H1 (cell line): ENCODE data around the gene LRRC2. TPM values are rescaled to one million over a fixed set of nuclear protein-coding genes. Genes with fewer than 3 reads are reported as not detected.

Experiments used
- FOSL1 ChIP-seq: IDR thresholded peaks from 2 replicates; pipeline ENCODE4 v1.6.1; 2011; ENCODE audit warnings: mild to moderate bottlenecking, low read depth, low read length, moderate library complexity; ENCODE audit not compliant: insufficient read depth
- GABPA ChIP-seq: IDR thresholded peaks from 2 replicates; pipeline ENCODE4 v1.6.1; 2011; ENCODE audit warnings: mild to moderate bottlenecking, low read length, moderate library complexity, borderline replicate concordance; ENCODE audit not compliant: insufficient read depth
- RBBP5 ChIP-seq: IDR thresholded peaks from 2 replicates; pipeline ENCODE4 v1.7.1; 2012; ENCODE audit warnings: low read depth, mild to moderate bottlenecking, inconsistent platforms, low read length, moderate library complexity, borderline replicate concordance
- USF2 ChIP-seq: IDR thresholded peaks from 2 replicates; pipeline ENCODE4 v1.6.1; 2011; ENCODE audit warnings: low read length, improper control_type of control experiment
- YY1 ChIP-seq: IDR thresholded peaks from 2 replicates; pipeline ENCODE4 v1.6.1; 2011; ENCODE audit warnings: low read depth, mild to moderate bottlenecking, low read length
- polyA plus RNA-seq, 7 experiments: library from polyadenylated mRNA; depleted of rRNA in 3 of 7; stranded (reverse) in 5 of 7; unstranded in 2 of 7; fragments of >200 nt in 5 of 7; fragments of 200-250 nt in 2 of 7; gene quantifications; 1 replicate in 5 of 7; 2 replicates in 1 of 7; 4 replicates in 1 of 7; pipeline versions ENCODE4 v1.2.1 to v1.2.3, GENCODE V29; 2011 to 2013; ENCODE audit warnings: missing spikeins in 2 of 7, mixed read lengths in 2 of 7
- total RNA-seq: library from RNA; stranded (reverse); fragmentation: NEBNext Ultra II Directional; extraction: Animal tissue kit (Norgen Biotek cat#: 25700); gene quantifications from 2 replicates; pipeline ENCODE4 v1.2.1, GENCODE V29; 2021
- TF ChIP-seq, protein P1 (sequence below): fragments of 300-600 bp; sonication (generic); IDR thresholded peaks from 2 replicates; pipeline ENCODE4 v1.7.1; 2012; ENCODE audit warnings: low read length, moderate library complexity, mild to moderate bottlenecking, inconsistent platforms; ENCODE audit not compliant: insufficient replicate concordance

The LRRC2 gene
- total and polyA plus RNA-seq, 2 of the 8 experiments (the other 6 are each of a cell fraction or from before 2014, with no cell fraction given) = 1.4 to 6.4 TPM

DNA sequence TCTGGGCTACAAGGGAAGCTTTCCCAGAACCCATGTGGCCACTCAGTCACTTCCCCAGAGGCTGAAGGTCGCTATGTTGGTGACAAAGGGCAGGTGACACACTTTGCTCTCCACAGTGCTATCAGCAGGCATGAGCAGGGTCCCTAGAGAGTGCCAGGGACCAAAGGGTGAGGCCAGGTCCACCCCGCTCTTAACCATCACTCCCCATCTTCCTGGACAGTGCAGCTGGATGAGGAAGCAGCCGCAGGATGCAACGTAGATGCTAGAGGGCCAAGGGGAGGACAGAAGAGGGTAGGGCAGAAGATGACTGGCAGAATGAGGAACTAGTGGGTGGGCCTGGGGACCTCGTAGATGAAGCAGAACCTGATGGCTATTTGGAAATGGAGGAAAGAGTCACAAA is 87.8 kb downstream of the LRRC2 start (continued):
- TF ChIP-seq YY1 (no peak), FOSL1 (no peak), GABPA (no peak), USF2 (no peak), RBBP5 (no peak)
- TF ChIP-seq, protein P1, sequence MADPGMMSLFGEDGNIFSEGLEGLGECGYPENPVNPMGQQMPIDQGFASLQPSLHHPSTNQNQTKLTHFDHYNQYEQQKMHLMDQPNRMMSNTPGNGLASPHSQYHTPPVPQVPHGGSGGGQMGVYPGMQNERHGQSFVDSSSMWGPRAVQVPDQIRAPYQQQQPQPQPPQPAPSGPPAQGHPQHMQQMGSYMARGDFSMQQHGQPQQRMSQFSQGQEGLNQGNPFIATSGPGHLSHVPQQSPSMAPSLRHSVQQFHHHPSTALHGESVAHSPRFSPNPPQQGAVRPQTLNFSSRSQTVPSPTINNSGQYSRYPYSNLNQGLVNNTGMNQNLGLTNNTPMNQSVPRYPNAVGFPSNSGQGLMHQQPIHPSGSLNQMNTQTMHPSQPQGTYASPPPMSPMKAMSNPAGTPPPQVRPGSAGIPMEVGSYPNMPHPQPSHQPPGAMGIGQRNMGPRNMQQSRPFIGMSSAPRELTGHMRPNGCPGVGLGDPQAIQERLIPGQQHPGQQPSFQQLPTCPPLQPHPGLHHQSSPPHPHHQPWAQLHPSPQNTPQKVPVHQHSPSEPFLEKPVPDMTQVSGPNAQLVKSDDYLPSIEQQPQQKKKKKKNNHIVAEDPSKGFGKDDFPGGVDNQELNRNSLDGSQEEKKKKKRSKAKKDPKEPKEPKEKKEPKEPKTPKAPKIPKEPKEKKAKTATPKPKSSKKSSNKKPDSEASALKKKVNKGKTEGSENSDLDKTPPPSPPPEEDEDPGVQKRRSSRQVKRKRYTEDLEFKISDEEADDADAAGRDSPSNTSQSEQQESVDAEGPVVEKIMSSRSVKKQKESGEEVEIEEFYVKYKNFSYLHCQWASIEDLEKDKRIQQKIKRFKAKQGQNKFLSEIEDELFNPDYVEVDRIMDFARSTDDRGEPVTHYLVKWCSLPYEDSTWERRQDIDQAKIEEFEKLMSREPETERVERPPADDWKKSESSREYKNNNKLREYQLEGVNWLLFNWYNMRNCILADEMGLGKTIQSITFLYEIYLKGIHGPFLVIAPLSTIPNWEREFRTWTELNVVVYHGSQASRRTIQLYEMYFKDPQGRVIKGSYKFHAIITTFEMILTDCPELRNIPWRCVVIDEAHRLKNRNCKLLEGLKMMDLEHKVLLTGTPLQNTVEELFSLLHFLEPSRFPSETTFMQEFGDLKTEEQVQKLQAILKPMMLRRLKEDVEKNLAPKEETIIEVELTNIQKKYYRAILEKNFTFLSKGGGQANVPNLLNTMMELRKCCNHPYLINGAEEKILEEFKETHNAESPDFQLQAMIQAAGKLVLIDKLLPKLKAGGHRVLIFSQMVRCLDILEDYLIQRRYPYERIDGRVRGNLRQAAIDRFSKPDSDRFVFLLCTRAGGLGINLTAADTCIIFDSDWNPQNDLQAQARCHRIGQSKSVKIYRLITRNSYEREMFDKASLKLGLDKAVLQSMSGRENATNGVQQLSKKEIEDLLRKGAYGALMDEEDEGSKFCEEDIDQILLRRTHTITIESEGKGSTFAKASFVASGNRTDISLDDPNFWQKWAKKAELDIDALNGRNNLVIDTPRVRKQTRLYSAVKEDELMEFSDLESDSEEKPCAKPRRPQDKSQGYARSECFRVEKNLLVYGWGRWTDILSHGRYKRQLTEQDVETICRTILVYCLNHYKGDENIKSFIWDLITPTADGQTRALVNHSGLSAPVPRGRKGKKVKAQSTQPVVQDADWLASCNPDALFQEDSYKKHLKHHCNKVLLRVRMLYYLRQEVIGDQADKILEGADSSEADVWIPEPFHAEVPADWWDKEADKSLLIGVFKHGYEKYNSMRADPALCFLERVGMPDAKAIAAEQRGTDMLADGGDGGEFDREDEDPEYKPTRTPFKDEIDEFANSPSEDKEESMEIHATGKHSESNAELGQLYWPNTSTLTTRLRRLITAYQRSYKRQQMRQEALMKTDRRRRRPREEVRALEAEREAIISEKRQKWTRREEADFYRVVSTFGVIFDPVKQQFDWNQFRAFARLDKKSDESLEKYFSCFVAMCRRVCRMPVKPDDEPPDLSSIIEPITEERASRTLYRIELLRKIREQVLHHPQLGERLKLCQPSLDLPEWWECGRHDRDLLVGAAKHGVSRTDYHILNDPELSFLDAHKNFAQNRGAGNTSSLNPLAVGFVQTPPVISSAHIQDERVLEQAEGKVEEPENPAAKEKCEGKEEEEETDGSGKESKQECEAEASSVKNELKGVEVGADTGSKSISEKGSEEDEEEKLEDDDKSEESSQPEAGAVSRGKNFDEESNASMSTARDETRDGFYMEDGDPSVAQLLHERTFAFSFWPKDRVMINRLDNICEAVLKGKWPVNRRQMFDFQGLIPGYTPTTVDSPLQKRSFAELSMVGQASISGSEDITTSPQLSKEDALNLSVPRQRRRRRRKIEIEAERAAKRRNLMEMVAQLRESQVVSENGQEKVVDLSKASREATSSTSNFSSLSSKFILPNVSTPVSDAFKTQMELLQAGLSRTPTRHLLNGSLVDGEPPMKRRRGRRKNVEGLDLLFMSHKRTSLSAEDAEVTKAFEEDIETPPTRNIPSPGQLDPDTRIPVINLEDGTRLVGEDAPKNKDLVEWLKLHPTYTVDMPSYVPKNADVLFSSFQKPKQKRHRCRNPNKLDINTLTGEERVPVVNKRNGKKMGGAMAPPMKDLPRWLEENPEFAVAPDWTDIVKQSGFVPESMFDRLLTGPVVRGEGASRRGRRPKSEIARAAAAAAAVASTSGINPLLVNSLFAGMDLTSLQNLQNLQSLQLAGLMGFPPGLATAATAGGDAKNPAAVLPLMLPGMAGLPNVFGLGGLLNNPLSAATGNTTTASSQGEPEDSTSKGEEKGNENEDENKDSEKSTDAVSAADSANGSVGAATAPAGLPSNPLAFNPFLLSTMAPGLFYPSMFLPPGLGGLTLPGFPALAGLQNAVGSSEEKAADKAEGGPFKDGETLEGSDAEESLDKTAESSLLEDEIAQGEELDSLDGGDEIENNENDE = no peak
